NCI-H1930 (cell line): ENCODE data around the gene PGRMC2.
A peak's percentile ranks its signal among the peaks of the same experiment; 100 is the strongest.

Source experiments
- DNase-seq, 2 experiments: peaks; one replicate each; lab custom pipeline; 2025; lab: John Stamatoyannopoulos, UW

The PGRMC2 gene

GRCh38 chr4:128298852-128299251 lies 11.2 kb upstream of the PGRMC2 start:
- no peak for DNase-seq

- no peak for DNase-seq
Observed at GRCh38 chr4:128298146-128298758, 10.6 kb upstream of the PGRMC2 start.

DNA sequence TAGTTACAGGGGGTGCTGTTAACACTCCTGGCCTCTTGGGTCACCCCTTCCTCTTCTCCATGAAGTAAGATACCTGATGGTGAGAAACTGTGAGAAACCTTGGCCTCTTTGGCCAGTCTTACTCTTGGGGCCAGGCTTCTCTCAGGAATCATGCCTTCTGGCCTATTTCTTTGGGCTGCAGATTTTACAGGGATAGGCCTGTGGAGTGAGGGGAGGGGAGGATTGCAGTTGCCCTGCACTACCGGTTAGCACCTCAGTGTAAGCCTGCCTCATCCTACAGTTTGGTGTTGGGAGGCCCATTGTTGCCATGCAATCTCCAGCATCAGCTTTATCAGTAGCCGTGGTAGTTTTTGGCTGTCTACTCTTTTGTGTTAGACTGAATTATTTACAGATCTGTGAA lies 7.6 kb upstream of the PGRMC2 start:
- DNase-seq = no peak

GRCh38 chr4:128294464-128294863 lies 6.9 kb upstream of the PGRMC2 start:
- DNase-seq = no peak

DNA sequence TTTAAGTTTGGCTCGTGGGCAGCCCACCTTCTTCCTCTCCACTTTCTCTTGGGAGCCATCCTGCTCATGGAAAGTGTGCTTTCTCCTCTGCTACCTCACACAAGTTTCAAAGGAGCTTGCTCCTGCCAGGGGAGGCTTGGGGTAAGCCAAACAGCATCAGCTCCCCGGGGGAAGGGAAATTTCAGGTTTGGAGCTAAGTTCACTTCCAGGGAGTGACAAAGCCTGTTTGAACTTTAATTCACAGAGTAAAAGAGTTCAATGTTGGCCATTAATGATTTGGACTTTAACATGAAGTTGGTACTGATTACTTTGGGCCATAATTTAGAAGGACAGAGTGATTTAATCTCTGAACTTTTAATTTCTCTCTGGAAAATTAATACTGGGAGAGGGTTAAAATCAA lies 4.7 kb upstream of the PGRMC2 start:
- no peak for DNase-seq

DNA sequence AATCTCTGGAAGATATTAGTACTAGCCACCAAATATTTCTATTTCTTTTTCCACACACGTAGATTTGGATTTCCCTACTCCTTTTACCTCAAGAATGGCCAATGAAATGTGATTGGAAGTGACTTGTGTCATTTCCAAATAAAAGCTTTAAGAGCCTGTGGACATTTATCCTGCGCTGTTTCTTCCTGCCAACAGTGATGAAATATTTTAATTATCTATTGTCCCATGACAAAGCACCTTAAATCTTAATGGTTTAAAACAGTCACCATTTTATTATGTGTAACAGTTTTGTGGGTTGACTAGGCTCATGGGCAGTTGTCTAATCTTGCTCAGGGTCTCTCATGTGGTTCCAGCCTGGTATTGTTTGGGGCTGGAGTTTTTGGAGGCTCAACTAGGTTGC lies 3.5 kb upstream of the PGRMC2 start:
- DNase-seq = no peak

GRCh38 chr4:128290526-128290925 lies 2.9 kb upstream of the PGRMC2 start:
- no peak for DNase-seq

DNA sequence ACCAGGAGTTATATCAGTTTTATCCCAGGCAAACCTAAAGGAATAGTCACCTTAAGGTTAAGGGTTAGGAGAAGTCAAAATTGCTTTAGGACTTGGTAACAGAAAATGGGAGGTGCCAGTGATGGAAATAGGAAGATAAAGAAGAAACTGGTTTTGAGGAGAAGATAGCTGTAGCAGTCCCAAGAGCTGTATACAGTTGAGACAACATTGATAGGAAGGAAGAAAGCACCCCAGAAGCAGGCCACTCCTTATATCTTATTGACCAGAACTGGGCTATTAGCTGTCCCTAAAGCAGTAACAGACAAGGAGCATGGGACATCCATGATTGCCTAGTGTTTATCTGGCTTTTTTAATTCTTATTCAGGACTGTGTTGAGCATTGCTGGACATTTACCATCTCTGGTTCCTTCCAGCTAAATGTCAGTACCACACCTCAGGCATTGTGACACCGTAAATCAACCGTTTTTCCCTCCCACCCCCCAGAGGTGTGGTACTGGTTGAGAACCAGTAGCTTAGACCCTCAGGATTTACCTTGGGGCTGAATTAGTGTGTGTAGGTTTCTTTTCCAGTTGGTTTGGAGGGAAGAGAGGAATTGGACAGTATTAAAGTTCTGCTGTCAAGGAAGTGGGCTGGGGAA lies 2.0 kb upstream of the PGRMC2 start:
- DNase-seq = no peak

DNA sequence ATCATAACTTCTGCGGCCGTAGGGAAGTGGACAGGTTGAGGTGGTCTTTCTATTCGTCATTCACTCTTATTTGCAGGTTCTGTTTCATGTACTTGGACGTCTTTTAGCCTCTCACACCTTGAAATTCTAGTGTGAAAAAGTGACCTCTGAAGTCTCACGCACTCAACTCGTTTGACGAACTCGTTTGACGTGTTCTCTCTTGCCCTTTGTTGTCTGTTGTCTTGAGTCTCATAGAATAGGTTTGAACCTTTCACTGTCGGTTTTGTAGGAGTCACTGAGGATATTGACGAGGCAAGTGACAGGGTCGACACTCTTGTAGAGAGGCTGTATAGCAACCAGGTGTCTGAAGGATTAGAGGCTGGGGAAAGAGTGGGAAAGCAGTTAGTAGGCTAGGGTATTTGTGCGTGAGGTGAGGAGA lies 1.1 kb upstream of the PGRMC2 start:
- DNase-seq = peak in 1 of 2 experiments; percentile 29

DNA sequence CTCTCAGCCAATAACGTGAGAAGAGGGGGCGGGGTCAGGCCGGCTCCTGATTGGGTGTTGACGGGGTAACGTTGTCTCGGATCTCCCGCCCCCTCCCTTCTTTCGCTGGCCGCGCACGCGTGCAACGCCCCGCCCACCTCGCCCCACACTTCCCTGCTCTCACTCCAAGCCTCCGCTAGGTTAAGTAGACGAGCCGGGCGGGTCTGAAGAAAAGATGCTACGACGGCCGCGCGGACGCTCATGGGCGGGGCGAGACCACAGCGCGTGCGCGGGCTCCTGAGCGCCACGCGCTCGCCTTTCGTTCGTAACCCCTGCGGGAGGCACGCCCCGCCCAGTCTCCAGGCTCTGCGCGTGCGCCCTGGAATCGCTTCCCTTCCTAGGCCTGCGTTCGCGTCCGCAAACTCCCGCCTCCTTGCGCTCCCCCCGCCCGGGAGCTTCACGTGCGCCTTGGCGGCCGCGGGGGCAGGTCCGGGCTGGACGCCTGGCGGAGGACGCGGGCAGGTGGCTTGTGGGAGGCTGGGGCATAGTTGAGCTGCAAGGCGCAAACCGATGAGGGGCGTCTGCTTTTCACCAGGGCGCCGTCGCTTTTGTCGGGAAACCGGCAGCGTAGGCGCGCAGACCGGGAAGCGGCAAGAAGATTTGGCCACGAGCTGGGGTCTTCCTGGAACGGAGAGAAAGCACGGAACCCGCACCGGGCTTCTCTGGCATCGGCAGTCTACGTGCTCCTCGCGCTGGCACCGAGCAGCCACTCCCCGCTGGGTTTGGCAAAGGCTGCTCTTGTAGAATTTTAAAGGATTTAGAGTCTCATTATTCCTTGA lies 467 bp upstream of the PGRMC2 start:
- peak; percentile 99 to 100 for DNase-seq

DNA sequence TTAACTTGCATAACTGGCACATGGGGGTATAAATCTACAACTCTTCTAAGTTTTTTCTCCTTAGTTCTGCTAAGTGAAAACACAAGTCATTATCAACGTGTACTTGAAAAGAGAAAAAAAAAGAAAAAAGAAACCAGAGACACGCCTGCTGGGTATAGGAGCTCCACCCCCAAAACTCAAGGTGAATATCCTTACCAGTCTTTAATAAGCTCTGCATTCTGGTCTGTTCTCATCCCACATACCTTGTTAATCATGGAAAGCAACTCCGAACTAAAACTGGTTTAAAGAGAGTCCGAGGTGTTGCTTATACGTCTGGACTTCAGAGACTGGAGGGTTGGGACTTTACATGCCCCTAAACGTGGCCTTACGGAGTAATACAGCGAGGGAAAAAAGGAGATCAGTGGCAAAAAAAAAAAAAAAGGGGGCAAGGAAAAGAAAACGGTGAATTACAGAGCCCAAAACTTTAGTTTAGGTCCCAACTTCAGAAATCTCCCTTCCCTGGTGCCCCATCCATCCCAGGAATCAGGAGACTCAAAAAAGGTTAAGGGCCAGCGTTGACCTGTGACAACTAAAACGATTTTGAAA lies 1.0 kb downstream of the PGRMC2 start:
- DNase-seq = no peak

- DNase-seq = no peak
Observed at GRCh38 chr4:128285085-128285997, 2.3 kb downstream of the PGRMC2 start.

GRCh38 chr4:128284317-128284716 lies 3.3 kb downstream of the PGRMC2 start:
- no peak for DNase-seq

DNA sequence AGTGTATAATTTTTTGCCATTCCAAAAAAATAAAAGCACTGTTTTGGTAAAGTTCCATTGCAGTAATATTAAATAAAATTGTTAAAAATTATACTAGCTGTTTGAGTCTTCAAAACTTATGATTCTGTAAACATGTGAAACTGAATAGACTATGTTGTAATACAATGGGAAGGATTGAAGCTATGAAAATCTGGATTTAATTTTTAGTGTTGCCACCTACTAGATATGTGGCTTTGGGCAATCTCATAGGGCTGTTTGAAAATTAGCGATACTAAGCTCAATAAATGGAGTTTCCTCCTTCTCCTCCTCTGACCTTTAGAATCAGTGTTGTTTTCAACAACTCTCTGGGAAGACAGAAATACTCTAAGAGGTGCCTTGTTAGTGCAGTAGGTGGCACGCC lies 4.5 kb downstream of the PGRMC2 start:
- no peak for DNase-seq

- no peak for DNase-seq
Observed at GRCh38 chr4:128282516-128282915, 5.1 kb downstream of the PGRMC2 start.

- DNase-seq = no peak
Observed at GRCh38 chr4:128281354-128281753, 6.3 kb downstream of the PGRMC2 start.

DNA sequence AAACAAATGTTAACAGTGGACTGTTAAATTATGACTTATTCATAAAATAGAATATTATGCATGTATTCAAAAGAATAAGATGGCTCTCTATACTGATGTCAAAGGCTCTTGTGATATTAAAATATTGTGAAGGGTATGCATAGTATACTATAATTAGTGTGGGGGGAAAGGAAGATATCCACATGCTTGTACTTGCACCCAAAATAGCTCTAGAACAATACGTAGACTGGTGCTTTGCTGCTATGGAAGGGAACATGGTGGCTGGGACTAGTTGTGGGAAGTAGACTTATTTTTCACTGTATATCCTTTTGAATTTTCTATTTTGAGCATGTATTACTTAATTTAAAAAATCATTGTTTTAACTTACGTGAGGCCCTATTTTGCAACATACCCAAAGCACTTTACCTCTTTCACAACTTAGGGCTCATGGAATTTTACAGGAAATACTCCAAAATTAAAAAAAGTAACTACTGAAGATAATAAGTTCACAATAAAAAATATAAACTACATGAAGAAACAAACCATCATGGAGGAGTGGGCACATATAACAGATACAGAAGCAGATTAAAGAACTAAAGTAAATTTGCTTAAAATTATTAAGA lies 7.9 kb downstream of the PGRMC2 start:
- DNase-seq = no peak

- no peak for DNase-seq
Observed at GRCh38 chr4:128277856-128278255, 9.8 kb downstream of the PGRMC2 start.

- DNase-seq = no peak
Observed at GRCh38 chr4:128275346-128275745, 12.3 kb downstream of the PGRMC2 start.

- DNase-seq = no peak
Observed at GRCh38 chr4:128271551-128271950, 16.1 kb downstream of the PGRMC2 start.

- no peak for DNase-seq
Observed at GRCh38 chr4:128268970-128269369, 18.6 kb downstream of the PGRMC2 start.
